ENCODE measurements around the gene TSPOAP1. TPM values are rescaled to one million over a fixed set of nuclear protein-coding genes. Genes with fewer than 3 reads are reported as not detected.
A peak's percentile ranks its signal among the peaks of the same experiment; 100 is the strongest.

Gene TSPOAP1
- total RNA-seq, 1 experiment from 2014 or later, result not detected

DNA sequence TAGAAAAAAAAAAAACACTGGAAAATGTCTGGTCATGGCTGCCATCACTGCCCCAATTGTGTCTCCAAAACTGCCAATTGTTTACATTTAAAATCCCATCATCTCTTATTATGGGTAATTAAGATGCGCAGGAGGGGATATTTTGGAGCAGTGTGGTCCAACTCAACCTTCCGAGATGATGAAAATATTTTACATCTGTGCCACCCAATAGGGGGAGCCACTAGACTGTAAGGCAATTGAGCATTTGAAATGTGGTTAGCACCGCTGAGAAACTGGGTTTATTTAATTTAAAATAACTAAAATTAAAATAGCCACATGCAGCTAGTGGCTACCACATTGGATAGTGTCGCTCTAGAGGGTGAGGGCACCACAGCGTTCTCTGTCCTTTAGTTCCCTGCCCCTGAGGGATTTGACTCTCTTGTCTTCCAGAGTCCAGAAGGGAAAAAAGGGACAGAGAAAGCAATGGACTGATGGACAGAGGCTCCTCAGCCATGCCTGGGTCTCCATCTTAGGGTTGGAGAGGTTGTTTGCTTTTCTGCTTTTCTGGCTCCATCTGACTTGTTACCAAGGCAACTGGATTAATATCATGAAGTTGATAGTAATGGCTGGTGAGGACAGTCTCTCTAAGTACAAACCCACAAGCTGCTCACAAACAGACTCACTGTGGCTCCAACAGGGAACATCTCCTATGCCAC, 51.3 kb downstream of the TSPOAP1 start:
- peak; percentile 59 for DNase-seq (ENCODE audit: low read depth, low spot score)
- in situ Hi-C loops (cut with HindIII; ENCODE audit: low pct_unique_long_range_greater_than_20kb, low sequenced_read_pairs), result no loop called here

- in situ Hi-C loops (cut with HindIII; ENCODE audit: low pct_unique_long_range_greater_than_20kb, low sequenced_read_pairs), result no loop called here
- DNase-seq (ENCODE audit: low read depth, low spot score), result no peak
Observed at GRCh38 chr17:58276423-58276822, 52.2 kb downstream of the TSPOAP1 start.

DNA sequence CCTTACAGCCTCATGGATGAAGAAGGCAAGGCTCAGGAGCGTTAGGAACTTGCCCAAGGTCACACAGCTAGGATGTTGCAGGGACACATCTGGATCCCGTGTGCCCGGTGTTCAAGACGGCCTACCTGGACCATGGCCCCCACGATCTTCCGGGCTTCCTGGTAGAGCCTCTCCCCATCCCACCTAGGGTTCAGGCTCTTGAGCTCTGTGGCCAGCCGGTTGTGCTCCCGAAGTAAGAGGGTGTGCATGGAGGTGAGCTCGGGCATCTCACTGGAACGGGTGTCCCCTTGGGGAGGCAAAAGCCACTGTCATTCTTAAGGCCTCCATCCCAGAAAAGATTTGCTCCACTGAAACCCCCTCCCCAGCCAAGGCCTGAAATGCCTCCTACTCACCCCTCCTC, 53.2 kb downstream of the TSPOAP1 start:
- in situ Hi-C loops (cut with HindIII; ENCODE audit: low pct_unique_long_range_greater_than_20kb, low sequenced_read_pairs), result no loop called here
- DNase-seq (ENCODE audit: low read depth, low spot score), result no peak

GRCh38 chr17:58273453-58274104, 55.0 kb downstream of the TSPOAP1 start:
- in situ Hi-C loops (cut with HindIII; ENCODE audit: low pct_unique_long_range_greater_than_20kb, low sequenced_read_pairs), result no loop called here
- DNase-seq (ENCODE audit: low read depth, low spot score), result no peak

DNA sequence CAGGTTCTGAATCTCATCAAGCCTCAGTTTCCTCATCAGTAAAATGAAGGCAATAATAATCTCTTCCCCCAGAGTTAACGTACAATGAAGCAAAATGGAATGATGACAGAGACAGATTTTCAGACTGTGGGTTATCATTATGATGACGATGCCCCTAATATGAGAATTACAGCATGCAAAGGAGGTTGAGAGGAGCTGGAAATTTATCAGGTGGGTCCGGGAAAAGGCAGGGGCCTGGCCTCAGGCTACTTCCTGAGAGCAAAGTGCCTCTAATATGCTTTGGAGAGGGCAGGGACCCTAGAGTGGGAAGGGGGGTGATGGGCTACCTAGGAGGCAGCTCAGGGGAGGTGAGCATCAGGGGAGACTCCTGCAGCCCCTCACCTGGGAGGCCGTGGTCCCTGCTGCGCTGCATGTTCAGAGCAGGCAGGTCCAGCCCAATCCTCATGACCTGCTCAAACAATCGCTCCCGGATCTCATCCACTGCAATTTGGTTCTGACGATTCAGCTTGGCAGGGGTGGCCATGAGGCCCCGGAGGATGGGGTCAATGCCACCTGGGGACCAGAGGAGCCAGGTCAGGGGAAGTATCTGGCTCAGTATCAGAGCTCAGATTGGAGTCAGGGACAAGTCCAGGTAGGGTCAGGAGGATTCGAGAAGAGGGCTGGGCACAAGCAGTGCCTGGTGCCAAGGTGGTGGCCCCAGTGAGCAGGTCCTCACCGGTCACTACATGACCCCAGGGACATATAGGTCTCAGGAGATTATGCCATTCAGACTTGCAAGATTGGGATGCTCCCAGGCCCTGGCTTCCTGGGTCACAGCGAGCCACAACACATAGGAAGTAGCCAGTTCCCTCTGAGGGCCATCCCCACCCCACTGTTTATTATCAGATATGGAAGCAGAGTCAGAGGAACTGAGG, 56.0 kb downstream of the TSPOAP1 start:
- in situ Hi-C loops (cut with HindIII; ENCODE audit: low pct_unique_long_range_greater_than_20kb, low sequenced_read_pairs), result no loop called here
- no peak for DNase-seq (ENCODE audit: low read depth, low spot score)

DNA sequence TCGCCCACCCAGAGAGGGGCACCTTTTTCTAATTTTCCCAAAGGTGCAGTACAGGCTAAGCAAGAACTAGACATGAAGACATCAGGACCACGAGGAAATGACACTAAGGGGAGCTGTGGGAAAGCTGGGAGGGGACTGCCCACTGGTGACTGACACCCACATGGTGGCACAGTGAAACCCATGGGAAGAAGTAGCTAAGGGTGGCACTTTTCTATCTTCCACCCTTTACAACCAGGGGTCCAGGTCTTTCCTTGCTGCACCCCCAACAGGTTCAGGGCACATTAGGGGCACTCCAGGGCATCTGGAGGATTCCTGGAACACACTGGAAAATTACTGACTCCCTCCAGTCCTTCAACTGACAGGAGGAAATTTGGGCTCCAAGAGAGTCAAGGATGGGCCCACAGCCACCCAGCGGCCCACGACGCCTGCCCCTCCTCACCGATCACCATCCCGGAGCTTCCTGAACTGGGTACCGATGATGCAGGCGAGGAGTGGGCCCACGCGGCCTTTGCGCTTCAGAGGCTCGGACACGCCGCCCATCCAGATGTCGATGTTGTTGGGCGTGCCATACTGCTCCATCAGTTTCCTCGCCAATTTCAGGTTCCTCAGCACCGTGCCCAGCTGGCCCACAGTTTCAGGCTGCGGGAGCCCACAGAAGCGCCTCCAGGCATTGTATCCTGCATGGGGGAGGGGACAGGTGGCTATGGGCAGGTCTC, 57.2 kb downstream of the TSPOAP1 start:
- in situ Hi-C loops (cut with HindIII; ENCODE audit: low pct_unique_long_range_greater_than_20kb, low sequenced_read_pairs), result no loop called here
- no peak for DNase-seq (ENCODE audit: low read depth, low spot score)

DNA sequence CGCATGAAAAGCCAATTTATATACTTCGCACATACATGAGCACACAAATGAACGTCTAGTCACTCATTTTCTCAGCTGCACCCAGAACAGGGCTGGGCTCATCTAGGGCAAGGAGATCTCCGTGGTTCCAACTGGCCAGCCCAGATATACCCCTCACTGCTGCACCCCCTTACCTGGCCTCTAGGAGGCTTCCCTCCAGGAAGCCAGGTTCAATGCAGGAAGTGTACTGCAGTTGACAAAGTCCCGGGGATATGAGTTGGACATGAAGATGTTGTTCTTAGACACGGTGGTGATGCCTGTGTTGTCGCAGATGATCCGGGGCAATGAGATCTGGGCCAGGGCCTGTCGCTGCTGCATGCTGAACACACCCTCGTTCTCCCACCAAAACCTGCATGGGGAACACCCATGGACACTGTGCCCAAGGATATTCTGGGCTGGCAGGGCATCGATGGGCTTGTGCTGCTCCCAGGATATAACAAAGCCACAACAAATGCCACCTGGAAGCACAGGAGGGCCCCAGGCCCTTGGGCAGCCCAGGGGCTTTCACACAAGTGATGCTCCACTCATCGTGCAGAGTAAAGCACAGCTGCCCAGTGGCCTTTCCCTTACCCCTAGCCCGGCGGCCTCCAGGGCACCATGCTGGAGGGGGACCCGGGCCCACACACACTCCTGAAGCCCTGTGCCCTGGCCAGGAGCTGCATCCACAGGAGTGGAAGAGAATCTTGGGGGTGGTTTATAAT, 57.9 kb downstream of the TSPOAP1 start:
- in situ Hi-C loops (cut with HindIII; ENCODE audit: low pct_unique_long_range_greater_than_20kb, low sequenced_read_pairs), result no loop called here
- no peak for DNase-seq (ENCODE audit: low read depth, low spot score)

DNA sequence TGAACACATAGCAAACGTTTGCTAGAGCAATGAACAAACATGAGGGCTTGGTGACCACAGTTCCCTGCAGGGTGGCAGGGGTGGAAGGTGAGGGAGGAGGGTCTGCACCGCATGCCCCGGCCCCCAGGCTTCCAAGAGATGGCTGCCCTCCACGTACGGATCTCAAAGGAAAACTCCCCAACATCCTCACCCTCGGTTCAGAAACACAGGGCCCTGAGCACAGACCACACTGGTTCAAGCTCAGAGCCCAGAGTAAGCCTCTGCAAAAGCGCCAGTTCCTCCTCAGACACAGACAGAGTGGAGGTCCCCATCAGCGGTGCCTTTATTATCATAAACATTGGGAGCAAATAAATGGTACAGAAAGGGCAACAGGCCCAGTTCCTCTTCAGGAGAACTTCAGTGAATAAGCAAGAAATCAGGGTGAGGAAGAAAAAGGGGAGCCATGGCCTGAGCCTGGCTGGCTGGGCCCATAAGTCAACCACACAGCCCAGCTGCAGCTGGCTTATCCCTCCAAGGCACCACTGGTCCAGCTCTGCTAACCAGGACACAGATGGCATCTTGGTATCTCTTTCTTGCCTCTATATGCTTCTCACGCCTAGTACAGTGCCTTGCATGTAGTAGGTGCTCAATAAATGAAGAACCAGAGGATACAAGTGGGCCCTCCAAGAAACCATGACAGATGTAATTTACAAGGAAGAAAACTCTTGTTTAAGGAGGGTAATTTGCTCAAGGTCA, 58.9 kb downstream of the TSPOAP1 start:
- in situ Hi-C loops (cut with HindIII; ENCODE audit: low pct_unique_long_range_greater_than_20kb, low sequenced_read_pairs), result no loop called here
- no peak for DNase-seq (ENCODE audit: low read depth, low spot score)

DNA sequence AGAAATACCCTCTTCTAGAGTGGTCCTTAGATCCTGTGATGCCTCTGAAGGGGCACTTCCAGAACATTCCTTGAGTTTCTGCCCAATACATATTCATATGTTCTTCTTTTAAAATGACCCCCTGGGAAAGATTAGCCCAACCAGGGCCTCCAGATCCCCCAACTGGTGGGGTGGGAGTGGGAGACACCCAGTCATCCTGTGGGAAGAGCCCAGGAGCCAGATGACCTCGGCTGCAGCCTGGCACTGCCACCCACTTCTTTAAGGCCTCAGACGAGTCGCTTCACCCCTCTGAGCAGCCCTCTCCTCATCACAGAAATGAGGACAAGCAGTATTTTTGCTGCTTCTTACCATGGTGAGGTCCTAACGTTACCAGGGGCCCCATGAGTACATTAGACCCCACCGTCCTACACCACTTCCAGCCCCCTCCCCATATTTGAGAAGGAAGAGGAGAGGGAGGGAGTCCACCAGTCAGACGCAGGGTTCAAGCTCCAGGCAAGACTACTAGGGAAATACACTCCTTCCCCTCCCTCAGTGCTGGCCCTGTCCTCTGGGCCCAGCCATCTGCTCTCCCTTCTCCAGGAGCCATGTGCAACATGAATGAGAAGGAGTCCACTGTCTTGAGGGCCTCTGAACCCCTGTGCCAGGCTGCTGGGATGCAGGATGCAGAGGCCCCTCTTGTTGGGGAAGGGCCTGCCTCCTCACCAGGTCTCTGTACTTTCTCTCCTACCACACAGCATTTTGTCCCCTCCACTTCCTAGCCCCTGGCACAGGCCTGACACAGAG, 59.6 kb downstream of the TSPOAP1 start:
- no peak for DNase-seq (ENCODE audit: low read depth, low spot score)
- in situ Hi-C loops (cut with HindIII; ENCODE audit: low pct_unique_long_range_greater_than_20kb, low sequenced_read_pairs), result no loop called here

GRCh38 chr17:58268326-58268725, 60.3 kb downstream of the TSPOAP1 start:
- in situ Hi-C loops (cut with HindIII; ENCODE audit: low pct_unique_long_range_greater_than_20kb, low sequenced_read_pairs), result no loop called here

GRCh38 chr17:58267347-58268324, 61.0 kb downstream of the TSPOAP1 start:
- DNase-seq (ENCODE audit: low read depth, low spot score), result no peak
- in situ Hi-C loops (cut with HindIII; ENCODE audit: low pct_unique_long_range_greater_than_20kb, low sequenced_read_pairs), result no loop called here

More at GRCh38 chr17:58268326-58268725, 60.3 kb downstream of the TSPOAP1 start:
- no peak for DNase-seq (ENCODE audit: low read depth, low spot score)

- in situ Hi-C loops (cut with HindIII; ENCODE audit: low pct_unique_long_range_greater_than_20kb, low sequenced_read_pairs), result no loop called here
- no peak for DNase-seq (ENCODE audit: low read depth, low spot score)
Observed at GRCh38 chr17:58265902-58266875, 62.4 kb downstream of the TSPOAP1 start.

GRCh38 chr17:58265271-58265670, 63.3 kb downstream of the TSPOAP1 start:
- in situ Hi-C loops (cut with HindIII; ENCODE audit: low pct_unique_long_range_greater_than_20kb, low sequenced_read_pairs), result no loop called here
- DNase-seq (ENCODE audit: low read depth, low spot score), result no peak
